ENCODE data around the gene TRMO. TPM values are rescaled to one million over a fixed set of nuclear protein-coding genes. Genes with fewer than 3 reads are reported as not detected.

TRMO gene
- total and polyA plus RNA-seq, 2 of the 8 experiments (the other 6 are each of a cell fraction or from before 2014, with no cell fraction given): 4.6 to 5.6 TPM

- Histone ChIP-seq H3K9me3 (ENCODE audit: insufficient read depth in 2 of 2, low read depth in 1 of 2, low read length in 1 of 2) (no peaks in the 10 kb centered on the region), H3K23ac (ENCODE audit: insufficient read length) (no peak overlapping the region), H3K56ac (replicated peaks; ENCODE audit: insufficient read length, low read depth, low read length) (no peak overlapping the region), H4K91ac (replicated peaks; ENCODE audit: insufficient read length, low read length) (no peak overlapping the region), H4K8ac (ENCODE audit: extremely low read depth, insufficient read depth, low read length) (no peak overlapping the region), H3K18ac (ENCODE audit: extremely low read depth, low read length) (no peak overlapping the region), H2BK20ac (ENCODE audit: low read length) (no peak overlapping the region), H3K23me2 (ENCODE audit: low read depth, low read length) (no peaks in the 10 kb centered on the region), H3K79me2 (ENCODE audit: control insufficient read depth in 1 of 2, insufficient read depth in 2 of 2, low read length in 2 of 2) (no peaks in the 10 kb centered on the region), H3K4me3 (ENCODE audit: extremely low read depth in 1 of 4, insufficient read depth in 2 of 4, low read depth in 3 of 4, low read length in 4 of 4) (no peak overlapping the region), H3K14ac (ENCODE audit: insufficient read length) (no peak overlapping the region), H3K27ac (ENCODE audit: low read depth, low read length) (no peak overlapping the region), H2BK12ac (ENCODE audit: low read depth, low read length) (no peak overlapping the region), H3K4me1 (replicated peaks in 1 of 4; ENCODE audit: control insufficient read depth in 3 of 4, insufficient read depth in 4 of 4, low read length in 3 of 4) (no peaks in the 10 kb centered on the region; a peak in 1 of 7 replicates), H3K79me1 (ENCODE audit: low read depth, low read length) (no peaks in the 10 kb centered on the region), H4K5ac (ENCODE audit: insufficient read length, low read depth, low read length) (no peak overlapping the region), H3K36me3 (ENCODE audit: control insufficient read depth in 2 of 4, insufficient read depth in 4 of 4, low read length in 3 of 4) (no peaks in the 10 kb centered on the region), H2BK15ac (ENCODE audit: low read length) (no peak overlapping the region), H3K4me2 (ENCODE audit: insufficient read depth in 1 of 2, low read depth in 2 of 2, low read length in 2 of 2) (no peak overlapping the region), H2BK5ac (ENCODE audit: low read depth, low read length) (no peak overlapping the region), H2BK120ac (replicated peaks; ENCODE audit: low read depth, low read length) (no peak overlapping the region), H4K20me1 (replicated peaks in 1 of 2; ENCODE audit: control insufficient read depth in 1 of 2, insufficient read depth in 2 of 2, low read length in 2 of 2) (no peaks in the 10 kb centered on the region), H3K4ac (replicated peaks; ENCODE audit: insufficient read length, low read depth, low read length) (no peak overlapping the region), H2AK5ac (ENCODE audit: low read depth, low read length) (no peak overlapping the region), H3K9ac (replicated peaks in 1 of 4; ENCODE audit: extremely low read depth in 1 of 4, low read depth in 3 of 4, low read length in 3 of 4) (no peak overlapping the region), H2AFZ (ENCODE audit: low read length) (no peak overlapping the region), H3K27me3 (replicated peaks in 1 of 4; ENCODE audit: control insufficient read depth in 3 of 4, extremely low read depth in 1 of 4, insufficient read depth in 3 of 4, low read length in 3 of 4) (peaks cover 0 to 13% (median 4%) of the 10 kb centered on the region in 4 experiments; a peak in 5 of 7 replicates)
- TF ChIP-seq BRCA1 (IDR thresholded peaks at IDR 0.05; ENCODE audit: low read depth, low read length): no peak
- no peak for TF ChIP-seq HDAC6 (IDR thresholded peaks at IDR 0.05; ENCODE audit: low read depth, low read length)
- ChIA-PET POLR2A (ENCODE audit: partially characterized antibody) (interaction anchor here (2.0 kb wide), 1 partner anchor 13 kb away, joined by 12 read pairs; the partner anchor contains the start of gene TRMO), CTCF (ENCODE audit: partially characterized antibody) (interaction anchor here (0.8 to 1.9 kb wide), 6 partner anchors 9 to 156 kb away, joined by 3 to 9 read pairs (median 4); partner anchors contain the start of gene TRMO)
- DNase-seq (ENCODE audit: low read depth in 1 of 2, low spot score in 2 of 2) (no peak), FAIRE-seq (no peak)
- 89% methylated on average over 1 of the region's 1 CpG; no CpG with 5 or more reads in 1 of the 2 experiments for WGBS, 2 experiments (ENCODE audit: extremely low coverage in 1 of 2, insufficient coverage in 1 of 2, insufficient read length in 1 of 2, insufficient replicate concordance in 2 of 2, low coverage in 1 of 2, low lambda C conversion rate in 2 of 2, missing lambda C conversion rate in 1 of 2)
Measured at GRCh38 chr9:97935276-97935675, 13.0 kb upstream of the TRMO start.

All from H1 (cell line).